Brain microvascular endothelial cell (primary cell): ENCODE results near the gene SSRP1.
A peak's percentile ranks its signal among the peaks of the same experiment; 100 is the strongest.
"Not testable (repeated sequence)": the region's sequence is repeated elsewhere in the genome, so short reads cannot be mapped to it uniquely, and the experiment has no call there.

Source experiments
- DNase-seq: peaks from one replicate; pipeline ENCODE4 v3.0.0-alpha.2; 2020
- H3K27ac ChIP-seq: fragments of 250-450 bp; sonication (Bioruptor Pico); 2 replicates; pipeline ENCODE4 v1.5.1; 2020; ENCODE audit warnings: mild to moderate bottlenecking, moderate library complexity
- H3K27me3 ChIP-seq: fragments of 250-450 bp; sonication (Bioruptor Pico); replicated peaks from 2 replicates; pipeline ENCODE4 v1.5.1; 2020; ENCODE audit warnings: mild to moderate bottlenecking
- H3K36me3 ChIP-seq: fragments of 250-450 bp; sonication (Bioruptor Pico); replicated peaks from 2 replicates; pipeline ENCODE4 v1.5.1; 2020; ENCODE audit warnings: mild to moderate bottlenecking
- H3K4me3 ChIP-seq: 2 replicates; pipeline ENCODE4 v1.5.1; 2011; ENCODE audit warnings: low read depth, mild to moderate bottlenecking, control low read depth, low read length, moderate library complexity
- in situ Hi-C: cut with HindIII; loops from 2 replicates; pipeline ENCODE4 v1.10.0; 2017; ENCODE audit warnings: low sequenced_read_pairs, low pct_ligation_motif_present
- TF ChIP-seq, protein P1 (sequence below): IDR thresholded peaks from 2 replicates; pipeline ENCODE4 v1.5.1; 2011; ENCODE audit warnings: low read depth, mild to moderate bottlenecking, moderate library complexity, low read length, control low read depth, inconsistent platforms; ENCODE audit errors: missing control alignments

Gene SSRP1

GRCh38 chr11:57340039-57340615, 4.4 kb upstream of the SSRP1 start:
- peaks cover 3% of the 10 kb centered on the region for H3K27me3 ChIP-seq
- TF ChIP-seq, protein P1, sequence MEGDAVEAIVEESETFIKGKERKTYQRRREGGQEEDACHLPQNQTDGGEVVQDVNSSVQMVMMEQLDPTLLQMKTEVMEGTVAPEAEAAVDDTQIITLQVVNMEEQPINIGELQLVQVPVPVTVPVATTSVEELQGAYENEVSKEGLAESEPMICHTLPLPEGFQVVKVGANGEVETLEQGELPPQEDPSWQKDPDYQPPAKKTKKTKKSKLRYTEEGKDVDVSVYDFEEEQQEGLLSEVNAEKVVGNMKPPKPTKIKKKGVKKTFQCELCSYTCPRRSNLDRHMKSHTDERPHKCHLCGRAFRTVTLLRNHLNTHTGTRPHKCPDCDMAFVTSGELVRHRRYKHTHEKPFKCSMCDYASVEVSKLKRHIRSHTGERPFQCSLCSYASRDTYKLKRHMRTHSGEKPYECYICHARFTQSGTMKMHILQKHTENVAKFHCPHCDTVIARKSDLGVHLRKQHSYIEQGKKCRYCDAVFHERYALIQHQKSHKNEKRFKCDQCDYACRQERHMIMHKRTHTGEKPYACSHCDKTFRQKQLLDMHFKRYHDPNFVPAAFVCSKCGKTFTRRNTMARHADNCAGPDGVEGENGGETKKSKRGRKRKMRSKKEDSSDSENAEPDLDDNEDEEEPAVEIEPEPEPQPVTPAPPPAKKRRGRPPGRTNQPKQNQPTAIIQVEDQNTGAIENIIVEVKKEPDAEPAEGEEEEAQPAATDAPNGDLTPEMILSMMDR = peak; percentile 46
- no peak overlapping the region for H3K27ac ChIP-seq
- no peak for DNase-seq
- H3K4me3 ChIP-seq = no peak overlapping the region
- H3K36me3 ChIP-seq = no peaks in the 10 kb centered on the region
- in situ Hi-C loops = no loop called here

DNA sequence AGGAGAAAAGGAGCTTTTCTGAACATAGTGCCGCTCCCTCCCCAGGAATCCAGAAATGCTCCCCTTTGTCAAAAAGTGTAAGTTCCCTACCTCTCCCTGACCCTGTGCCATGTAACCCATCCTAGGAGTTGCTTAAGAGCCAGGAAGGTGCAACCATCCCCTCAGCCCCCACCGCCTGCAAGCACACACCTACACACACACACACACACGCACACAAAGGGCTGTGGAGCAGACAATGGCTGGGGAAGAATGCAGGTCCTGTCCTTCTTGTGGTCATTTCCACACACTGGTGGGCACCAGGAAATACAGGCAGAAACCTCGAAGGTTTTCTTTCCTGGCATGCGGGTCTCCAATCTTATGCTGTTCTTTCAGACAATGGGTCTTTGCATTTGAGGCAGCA, 3.6 kb upstream of the SSRP1 start:
- Histone ChIP-seq H3K27me3 (peaks cover 3% of the 10 kb centered on the region), H3K36me3 (no peaks in the 10 kb centered on the region), H3K27ac (no peak overlapping the region), H3K4me3 (no peak overlapping the region)
- no peak for DNase-seq
- in situ Hi-C loops = no loop called here
- TF ChIP-seq, protein P1 = no peak

- no peak within 1 kb of the TSS for H3K27ac ChIP-seq
- TF ChIP-seq, protein P1 = no peak
- no peak for DNase-seq
- peaks cover 3% of the 10 kb centered on the region for H3K27me3 ChIP-seq
- in situ Hi-C loops = no loop called here
- no peak within 1 kb of the TSS for H3K4me3 ChIP-seq
- H3K36me3 ChIP-seq = peaks cover 2% of the 10 kb centered on the region
These were observed 2.5 kb upstream of the SSRP1 start, which contains the start of gene P2RX3 for GRCh38 chr11:57338142-57338541. P2RX3 (plus strand) TSS chr11:57338352; CDS start chr11:57338551, 199 bp downstream.

DNA sequence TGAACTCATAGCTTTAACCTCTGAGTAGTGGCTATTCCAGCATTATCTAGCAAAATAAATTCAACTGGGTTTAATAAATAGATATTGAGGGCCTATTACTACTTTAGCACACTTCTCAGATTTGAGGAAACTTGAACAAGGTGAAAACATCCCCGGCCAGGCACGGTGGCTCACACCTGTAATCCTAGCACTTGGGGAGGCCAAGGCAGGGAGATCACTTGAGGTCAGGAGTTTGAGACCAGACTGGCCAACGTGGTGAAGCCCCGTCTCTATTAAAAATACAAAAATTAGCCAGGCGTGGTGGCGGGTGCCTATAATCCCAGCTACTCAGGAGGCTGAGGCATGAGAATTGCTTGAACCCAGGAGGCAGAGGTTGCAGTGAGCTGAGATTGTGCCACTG, 1.2 kb upstream of the SSRP1 start:
- H3K27ac ChIP-seq, in situ Hi-C loops: not testable (repeated sequence)

GRCh38 chr11:57336111-57336666, 497 bp upstream of the SSRP1 start:
- in situ Hi-C loops = no loop called here
- peaks cover 3% of the 10 kb centered on the region for H3K27me3 ChIP-seq
- H3K4me3 ChIP-seq = peak overlapping the region; percentile 80
- peaks cover 20% of the 10 kb centered on the region for H3K36me3 ChIP-seq
- peak overlapping the region; percentile 54 for H3K27ac ChIP-seq
- TF ChIP-seq, protein P1 = no peak
- no peak for DNase-seq

More for the DNA sequence above, 1.2 kb upstream of the SSRP1 start:
- not testable (repeated sequence) for H3K4me3 ChIP-seq, DNase-seq, H3K27me3 ChIP-seq
- peaks cover 15% of the 10 kb centered on the region for H3K36me3 ChIP-seq

GRCh38 chr11:57335023-57335342, 709 bp downstream of the SSRP1 start:
- H3K27ac ChIP-seq = peak overlapping the region; percentile 71
- TF ChIP-seq, protein P1 = no peak
- H3K36me3 ChIP-seq = peaks cover 32% of the 10 kb centered on the region
- peaks cover under 1% of the 10 kb centered on the region for H3K27me3 ChIP-seq
- H3K4me3 ChIP-seq = peak overlapping the region; percentile 80
- DNase-seq = no peak
- in situ Hi-C loops = no loop called here
